ENCODE data around the gene TTYH3.
"Not testable (repeated sequence)": the region's sequence is repeated elsewhere in the genome, so short reads cannot be mapped to it uniquely, and the experiment has no call there.

TTYH3 gene, protein sequence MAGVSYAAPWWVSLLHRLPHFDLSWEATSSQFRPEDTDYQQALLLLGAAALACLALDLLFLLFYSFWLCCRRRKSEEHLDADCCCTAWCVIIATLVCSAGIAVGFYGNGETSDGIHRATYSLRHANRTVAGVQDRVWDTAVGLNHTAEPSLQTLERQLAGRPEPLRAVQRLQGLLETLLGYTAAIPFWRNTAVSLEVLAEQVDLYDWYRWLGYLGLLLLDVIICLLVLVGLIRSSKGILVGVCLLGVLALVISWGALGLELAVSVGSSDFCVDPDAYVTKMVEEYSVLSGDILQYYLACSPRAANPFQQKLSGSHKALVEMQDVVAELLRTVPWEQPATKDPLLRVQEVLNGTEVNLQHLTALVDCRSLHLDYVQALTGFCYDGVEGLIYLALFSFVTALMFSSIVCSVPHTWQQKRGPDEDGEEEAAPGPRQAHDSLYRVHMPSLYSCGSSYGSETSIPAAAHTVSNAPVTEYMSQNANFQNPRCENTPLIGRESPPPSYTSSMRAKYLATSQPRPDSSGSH

DNA sequence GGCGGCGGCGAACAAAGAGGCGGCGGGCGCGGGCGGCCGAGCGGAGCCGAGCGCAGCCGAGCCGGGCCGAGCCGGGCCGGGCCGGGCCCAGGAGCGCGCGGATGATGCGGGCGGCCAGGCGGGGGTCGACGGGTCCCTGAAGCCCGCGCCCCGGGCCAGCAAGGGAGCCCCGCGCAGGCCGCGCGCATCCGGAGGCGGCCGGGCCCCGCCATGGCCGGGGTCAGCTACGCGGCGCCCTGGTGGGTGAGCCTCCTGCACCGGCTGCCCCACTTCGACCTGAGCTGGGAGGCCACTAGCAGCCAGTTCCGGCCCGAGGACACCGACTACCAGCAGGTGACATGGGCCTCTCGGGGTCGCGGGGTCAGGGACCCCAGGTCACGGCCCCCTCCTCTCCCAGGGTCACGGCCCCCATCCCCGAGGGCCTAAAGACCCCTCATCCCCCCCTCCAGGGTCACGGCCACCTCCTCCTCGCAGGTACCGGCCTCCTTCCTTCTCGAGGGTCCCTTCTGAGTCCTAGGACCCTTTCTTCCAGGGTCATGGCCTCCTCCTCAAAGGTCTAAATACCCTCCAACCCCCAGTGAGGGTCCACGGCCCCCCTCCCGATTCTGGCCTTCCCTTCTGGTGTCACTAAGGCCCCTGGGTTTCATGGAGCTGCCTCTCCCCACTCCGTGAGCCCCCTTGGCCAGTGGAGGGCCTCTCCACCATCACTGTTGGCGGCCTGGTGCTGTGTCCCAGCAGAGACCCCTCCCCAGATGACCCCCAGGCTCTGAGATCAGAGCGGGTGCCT, at the start of gene TTYH3:
Gene TTYH3 (plus strand): TSS at position 41 of the 787 bp plus-strand sequence. CDS start 170 bp downstream, at position 211.
- no peak for FAIRE-seq

DNA sequence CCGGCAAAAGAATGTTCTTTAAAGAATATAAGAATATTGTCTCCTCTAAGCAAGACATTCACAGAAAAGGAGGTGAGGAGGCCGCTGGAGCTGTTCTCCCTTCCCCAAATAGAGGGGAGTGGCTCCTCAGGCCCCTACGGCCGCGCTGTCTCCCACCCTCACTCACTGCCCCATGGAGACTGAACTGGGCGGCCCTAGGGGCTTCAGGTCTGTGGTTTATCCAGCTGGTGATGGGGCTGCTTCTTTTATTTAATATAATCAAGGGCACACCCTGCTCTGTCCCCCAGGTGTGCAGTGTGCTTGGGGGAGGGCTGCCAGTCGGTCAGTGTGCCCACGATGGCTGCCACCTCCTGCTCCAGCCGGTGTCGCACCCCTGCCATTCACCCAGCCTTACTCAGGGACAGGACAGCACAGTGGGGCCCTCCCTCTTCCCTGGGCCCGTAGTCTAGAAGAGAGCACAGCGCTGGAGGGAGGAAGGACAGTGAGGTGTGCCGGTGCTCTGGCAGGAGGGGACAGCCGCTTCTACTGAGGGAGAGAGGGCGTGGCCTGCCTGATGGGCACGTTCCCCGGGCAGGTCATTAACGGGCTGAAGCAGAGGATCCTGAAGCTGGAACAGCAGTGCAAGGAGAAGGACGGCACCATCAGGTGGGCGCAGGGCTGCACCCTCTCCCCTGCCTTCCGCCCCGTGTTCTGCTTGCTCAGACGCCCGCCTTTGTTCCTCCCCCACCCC, 49.6 kb upstream of the TTYH3 start:
- no peak for FAIRE-seq

DNA sequence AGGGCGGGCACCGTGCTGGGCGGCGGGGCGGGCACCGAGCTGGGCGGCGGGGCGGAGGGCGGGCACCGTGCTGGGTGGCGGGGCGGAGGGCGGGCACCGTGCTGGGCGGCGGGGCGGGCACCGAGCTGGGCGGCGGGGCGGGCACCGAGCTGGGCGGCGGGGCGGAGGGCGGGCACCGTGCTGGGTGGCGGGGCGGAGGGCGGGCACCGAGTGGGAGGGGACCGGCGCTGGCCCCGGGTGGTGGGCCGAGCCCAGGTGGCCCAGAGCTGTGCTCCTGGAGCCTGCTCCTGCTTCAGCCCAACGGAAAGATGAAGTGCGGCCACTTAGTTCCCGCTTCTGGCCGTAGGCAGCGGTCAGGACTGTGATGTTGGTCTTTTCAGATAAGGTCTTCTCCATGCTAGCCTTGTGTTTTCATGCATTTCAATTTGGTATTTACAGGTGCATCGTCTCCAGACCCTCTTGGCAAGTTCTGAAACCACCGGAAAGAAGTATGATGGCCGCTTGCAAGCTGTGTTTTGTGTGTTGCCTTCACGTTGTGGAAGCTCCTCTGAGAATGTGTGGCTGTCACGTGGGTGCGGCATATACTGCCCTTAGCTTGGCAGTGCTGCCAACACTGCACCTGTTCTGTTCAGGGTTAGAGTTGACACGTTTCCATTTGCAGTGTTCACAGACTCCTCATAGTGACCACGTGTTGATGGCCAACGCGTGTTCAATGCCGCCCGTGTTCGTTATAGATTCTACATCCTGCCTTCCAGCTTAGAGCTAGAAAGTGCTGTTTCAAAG, 47.8 kb upstream of the TTYH3 start:
- no peak for FAIRE-seq

DNA sequence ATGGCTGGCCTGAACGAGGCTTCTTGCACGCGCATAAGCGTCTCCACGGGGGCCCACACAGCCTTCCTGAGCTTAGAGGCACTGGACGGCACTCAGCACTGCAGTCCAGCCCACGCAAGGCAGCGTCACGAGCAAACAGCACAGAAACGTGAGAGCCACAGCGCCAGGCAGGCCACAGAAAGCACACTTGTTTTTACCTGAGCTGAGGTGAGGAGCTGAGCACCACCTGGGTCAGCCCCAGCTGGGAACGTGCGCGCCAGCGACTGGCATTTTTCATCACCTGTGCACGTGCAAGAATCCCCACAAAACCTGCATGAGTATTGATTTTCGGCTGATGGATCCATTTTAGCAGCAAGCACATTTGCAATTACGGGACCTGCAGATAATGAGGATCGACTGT, 46.3 kb upstream of the TTYH3 start:
- FAIRE-seq: no peak

DNA sequence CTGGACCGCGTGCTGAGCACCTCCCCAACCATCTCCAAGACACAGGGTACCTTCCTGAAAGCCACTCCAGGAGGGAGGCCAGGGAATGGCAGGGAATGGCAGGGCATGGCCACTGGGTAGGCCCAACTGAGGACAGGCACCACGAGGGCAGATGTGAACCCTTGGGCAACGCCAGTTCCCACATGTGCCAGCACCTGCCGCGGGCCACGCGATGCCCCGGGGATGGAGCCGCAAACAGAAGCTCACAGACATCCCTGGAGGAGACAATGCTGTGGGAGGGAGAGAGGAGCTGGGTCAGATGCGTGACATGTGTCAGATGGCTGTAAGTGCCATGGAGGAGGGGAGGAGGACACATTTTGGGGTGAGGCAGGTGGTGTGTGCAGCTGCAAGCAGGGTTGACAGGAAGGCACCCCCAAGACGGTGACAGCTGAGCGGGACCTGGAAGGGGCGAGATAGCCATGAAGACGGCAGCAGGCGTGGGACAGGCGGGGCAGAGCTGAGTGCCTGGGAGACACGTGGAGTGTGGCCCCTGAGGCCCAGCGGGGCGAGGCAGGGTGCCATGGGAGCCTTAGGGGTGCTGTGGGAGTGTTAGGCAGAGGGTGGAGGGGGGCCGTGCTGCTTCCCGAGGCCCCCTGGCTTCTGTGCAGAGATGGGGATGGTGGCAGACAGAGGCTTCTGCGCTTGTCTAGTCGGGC, 45.3 kb upstream of the TTYH3 start:
- no peak for FAIRE-seq

DNA sequence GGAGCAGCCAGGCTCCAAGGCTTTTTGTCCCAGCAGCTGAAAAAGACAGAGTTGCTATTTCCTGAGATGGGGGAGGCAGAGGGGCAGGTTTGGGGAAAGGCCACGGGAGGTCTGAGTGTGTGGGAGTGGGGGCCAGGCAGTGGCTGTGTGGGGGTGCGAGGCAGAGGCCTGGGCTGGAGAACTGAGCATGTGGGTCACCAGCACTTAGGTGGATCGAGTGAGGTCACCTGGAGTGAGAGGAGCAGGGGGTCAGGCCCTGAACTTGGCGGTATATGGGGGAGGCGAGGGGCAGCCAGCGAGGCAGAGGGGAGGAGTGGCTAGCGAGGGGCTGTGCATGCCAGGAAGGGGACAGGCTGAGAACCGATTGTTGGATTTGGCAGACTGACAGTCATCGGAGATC, 44.7 kb upstream of the TTYH3 start:
- FAIRE-seq: no peak

DNA sequence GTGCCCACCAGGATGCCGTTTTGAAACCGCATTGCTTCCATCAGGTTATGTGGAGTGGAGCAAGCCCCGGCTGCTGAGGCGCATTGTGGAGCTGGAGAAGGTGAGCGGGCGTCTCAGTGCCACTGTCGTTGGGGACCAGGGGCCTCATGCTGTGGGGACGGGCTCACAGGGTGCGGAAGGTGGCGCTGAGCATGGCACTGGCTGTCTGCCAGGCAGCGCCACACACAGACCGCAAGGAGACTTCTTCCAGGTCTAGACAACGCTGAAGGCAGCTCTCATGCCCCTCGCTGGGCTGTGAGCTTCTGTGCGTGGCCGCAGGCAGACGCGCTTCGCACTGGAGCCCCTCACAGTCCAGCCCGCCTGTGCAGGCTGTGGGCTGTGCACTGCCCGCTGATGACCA, 44.0 kb upstream of the TTYH3 start:
- no peak for FAIRE-seq

DNA sequence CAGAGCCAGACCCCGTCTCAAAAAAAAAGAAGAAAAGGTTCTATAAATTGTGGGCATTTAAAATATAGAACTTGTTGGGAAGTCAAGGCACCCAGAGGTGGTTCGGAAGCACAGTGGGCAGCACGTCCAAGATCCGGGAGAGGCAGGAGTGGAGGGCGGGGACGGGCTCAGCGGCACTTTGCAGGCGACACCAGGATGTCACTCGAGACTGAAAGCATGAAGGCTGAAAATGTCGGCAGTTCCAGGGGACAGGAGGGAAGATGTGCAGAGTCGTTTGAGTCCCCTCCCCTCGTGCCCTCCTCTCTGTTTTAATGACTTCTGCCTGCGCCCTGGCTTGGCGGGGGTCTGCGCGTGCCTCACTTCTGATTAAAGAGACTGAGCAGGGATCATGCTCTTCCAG, 42.4 kb upstream of the TTYH3 start:
- FAIRE-seq: no peak

DNA sequence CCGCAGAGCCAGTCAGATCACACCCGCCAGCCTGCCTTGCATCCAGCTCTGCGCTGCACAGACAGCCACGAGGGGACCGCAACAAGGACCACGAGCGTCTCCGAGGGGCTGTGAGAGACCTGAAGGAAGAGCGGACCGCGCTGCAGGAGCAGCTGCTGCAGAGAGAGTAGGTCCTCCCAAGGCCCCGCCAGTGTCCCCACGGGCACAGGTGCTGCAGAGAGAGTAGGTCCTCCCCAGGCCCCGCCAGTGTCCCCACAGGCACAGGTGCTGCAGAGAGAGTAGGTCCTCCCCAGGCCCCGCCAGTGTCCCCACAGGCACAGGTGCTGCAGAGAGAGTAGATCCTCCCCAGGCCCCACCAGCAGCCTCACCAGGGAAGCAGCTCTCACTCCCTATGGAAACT, 41.8 kb upstream of the TTYH3 start:
- not testable (repeated sequence) for FAIRE-seq

DNA sequence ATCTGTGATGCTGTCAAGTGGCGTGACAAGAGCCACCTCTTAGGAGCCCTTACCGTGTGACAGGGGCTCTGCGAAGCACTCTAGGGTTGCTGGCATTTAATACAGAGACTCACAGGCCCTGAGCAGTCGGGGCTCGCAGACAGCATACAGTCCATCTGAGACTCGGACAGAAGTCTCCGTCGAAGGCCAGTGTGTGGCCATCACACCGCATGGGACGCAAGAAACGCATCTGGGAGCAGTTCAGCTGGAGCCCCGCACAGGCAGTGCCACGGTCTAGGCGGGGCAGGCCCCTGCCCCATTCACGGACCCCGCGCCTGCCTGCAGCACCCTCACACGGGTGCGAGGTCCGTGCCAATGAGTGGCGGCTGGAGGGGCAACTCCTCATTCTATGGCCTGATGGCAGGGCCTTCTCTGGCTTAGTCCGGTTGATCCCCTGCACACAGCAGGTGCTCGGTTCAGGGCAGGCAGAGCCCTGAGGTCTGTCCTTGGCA, 39.4 kb upstream of the TTYH3 start:
- no peak for FAIRE-seq

DNA sequence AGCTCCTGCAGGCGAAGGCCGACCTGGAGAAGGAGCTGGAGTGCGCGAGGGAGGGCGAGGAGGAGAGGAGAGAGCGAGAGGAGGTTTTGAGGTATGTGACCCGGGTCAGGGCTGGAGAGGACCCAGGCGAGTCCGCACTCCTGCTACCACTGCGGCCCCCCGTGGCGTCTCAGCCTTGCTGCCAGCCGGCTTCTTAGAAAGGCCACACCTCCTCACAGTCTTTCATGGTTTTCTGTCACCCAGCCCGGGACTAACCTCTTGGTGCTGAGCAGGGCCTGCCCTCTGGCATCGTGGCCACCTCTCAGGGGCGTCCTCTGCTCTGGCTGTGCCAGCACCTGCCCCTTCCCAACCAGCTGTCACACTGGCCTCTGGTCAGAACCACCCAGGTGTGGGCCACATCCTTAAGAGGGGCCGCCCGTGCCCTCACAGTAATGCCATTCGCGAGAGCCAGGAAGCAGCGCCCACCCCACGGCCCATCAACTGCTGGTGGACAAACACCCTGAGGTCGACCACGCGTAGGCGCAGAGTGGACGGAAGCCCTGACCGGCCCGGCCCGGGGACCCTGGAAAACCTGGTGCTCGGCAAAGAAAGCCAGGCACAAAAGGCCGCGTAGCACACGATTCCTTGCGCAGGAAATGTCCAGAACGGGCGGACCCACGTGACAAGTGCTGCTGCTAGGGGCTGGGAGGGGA, 38.6 kb upstream of the TTYH3 start:
- FAIRE-seq: no peak

DNA sequence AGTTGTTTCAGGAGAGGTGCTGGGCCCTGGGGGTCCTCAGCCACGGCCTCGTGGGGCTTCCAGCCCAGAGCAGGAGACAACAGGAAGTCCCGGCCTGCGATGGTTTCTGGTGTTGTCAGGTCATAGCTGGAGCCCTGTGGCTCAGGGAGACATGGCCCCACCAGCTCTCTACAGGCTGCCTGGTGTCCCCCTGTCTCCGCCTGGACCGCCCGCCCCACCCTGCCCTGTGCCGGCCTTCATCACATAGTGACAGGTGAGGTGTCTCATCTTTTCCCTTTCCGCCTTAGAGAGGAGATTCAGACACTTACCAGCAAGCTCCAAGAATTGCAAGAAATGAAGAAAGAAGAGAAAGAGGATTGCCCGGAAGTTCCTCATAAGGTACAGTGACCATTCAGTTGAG, 37.2 kb upstream of the TTYH3 start:
- no peak for FAIRE-seq

DNA sequence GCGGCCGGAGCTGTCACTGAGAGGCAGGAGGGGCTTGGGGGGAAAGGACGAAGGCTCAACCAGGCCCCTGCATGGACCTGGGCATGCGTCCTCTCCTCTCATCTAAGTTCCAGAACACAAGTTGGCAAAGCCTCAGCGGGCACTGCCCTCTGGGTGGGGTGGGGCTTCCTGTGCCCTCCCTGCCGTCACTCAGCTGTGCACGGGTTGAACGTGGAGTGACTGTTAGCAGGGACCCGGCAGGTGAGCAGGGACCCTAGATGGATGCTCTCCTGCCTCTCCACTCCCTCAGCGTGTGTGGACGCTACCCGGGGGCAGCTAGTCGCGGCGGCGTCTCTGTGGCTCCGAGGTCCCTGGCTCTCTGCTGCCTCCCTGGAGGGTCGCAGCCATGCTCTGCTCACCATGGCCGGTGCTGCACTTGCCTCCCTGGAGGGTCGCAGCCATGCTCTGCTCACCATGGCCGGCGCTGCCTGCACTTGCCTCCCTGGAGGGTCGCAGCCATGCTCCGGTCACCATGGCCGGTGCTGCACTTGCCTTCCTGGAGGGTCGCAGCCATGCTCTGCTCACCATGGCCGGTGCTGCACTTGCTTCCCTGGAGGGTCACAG, 36.4 kb upstream of the TTYH3 start:
- FAIRE-seq: no peak

DNA sequence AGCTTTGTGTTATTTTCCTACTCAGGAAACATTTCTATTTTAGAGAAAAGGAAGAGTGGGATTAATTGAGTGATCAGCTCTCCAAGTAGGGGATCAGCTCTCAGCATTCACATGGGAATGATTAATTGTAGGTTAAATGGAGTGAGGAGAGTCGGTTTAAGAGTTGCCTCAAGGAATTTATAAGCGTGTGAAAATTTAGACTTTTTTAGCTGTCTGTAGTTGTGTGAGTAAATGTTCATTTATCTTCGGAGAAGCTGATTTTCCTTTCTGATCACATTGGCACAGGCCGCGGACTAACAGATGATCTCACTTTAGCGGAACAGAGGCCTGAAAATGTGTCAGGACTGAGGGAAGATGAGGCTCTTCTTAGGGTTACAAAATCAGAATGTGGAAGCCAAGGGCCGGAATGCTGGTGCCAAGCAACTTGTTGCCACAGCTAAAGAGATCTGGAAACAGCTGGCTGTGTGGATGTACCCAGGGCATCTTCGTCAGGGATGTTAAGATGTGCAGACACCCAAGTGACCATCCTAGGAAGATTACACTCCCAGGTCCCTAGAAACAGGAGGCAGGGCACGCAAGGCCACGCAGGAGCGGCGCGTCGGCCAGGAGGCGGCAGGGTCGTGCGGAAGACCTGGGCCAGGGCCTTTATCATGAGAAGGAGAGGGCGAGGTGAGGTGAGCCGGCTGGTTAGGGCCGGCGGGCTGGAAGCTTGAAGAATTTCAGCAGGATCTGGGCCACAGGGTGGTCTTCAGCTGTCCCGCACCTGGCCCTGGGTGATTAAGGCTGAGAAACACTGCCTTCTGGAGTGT, 35.1 kb upstream of the TTYH3 start:
- FAIRE-seq: no peak

DNA sequence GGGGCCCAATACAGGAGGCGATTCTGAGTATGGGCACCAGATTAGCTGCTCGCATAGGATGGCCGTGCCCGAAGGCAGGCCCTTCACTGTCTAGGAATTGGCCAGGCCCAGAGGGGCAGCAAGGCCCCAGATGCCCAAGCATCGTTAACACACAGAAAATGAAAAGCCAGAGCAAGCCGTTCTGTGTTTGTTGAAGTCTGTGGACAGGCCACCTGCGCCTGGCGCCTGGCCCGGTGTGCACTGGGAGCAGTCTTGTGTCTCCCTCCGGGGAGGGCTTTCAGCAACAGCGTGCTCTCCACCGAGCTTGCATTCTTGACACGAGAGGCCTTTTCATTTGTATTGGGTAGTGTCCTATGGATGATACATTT, 34.5 kb upstream of the TTYH3 start:
- FAIRE-seq: no peak

DNA sequence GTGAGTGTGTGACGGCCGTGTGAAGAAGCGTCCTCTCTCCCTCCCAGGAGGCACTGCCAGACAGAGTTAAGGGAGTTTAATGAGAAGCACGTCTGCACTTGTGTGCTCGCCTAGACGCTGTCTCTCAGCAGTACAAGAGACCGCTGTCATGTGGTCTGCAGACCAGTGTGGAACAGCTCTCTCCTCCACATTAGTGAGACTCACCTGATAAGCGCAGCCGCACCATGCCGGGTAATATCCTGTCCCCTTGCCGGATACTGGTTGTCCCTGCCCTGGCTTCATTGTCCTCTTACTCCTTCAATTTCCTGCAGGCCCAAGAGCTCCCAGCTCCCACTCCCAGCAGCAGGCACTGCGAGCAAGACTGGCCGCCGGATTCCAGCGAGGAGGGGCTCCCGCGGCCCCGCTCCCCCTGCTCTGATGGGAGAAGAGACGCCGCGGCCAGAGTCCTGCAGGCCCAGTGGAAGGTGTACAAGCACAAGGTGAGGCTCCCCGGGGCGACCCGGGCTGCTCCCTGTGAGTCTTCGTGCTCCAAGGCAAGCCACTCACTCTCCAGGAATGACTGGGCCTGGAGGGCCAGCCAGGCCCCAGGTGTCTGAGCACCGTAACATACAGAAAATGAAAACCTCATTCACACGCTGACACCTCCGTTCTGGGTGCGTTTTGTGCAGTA, 33.5 kb upstream of the TTYH3 start:
- no peak for FAIRE-seq

DNA sequence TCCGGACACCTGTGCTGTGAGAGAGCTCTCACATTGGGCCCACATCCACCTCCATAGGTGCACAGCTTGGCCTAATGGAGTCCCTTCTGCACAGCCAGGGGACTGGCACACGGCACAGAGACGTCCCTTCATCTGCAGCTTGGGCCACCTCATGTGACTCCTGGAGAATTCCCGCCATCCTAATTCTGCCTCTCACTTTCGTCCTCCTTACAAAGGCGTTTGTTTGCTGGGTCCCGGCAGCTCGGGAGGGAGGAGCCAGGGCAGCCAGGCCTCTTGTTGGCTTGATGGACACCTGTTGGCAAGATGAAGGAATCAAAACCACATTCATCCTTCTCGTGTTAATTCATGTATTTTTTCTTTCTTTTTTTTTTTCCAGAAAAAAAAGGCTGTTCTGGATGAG, 30.7 kb upstream of the TTYH3 start:
- no peak for FAIRE-seq

DNA sequence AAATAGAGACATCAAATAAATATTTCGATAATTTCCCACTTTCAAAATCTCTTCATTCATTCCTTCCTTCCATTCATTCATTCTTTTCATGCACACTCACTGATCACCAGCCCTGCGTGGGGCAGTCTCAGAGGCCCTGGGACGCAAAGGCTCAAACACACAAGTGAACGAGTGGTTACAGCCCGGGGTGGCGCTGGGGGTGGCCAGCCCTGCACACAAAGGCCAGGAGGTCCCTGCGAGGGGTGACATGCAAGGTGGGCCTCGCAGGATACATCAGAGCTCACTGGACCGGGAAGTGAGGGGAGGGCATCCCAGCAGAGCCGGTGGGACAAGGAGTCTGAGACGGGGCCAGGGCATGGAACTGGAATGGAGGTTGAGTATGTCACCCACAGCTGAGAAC, 29.9 kb upstream of the TTYH3 start:
- FAIRE-seq: no peak

DNA sequence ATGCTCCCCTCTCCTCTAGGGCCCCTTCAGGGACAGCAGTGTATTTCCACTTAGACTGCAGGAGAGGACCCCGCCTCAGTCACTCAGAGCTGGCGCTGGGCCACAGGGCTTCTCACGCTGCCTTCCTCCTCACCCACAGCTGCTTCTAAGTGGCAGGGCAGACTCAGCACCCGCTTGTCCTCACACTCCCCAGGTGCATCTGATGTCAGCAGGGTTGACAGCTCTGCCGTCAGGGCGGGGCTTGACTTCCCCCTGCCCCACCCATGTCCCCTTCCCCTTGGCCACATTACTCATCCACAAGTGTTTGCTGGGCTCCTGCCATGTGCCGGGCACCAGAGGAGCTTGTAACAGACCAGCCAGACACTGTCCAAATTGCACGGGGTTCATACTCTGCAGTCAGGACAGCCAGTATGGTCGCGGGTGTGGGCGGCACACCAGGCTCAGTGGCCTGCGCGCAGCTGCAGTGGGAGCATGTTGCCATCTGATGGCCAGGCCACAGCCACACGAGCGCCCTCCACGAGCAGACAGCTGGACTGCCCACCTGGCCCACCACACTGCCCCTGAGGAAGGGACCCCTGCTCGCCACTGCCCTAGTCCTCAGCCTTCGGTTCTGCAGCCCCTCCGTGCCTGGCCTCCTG, 29.3 kb upstream of the TTYH3 start:
- no peak for FAIRE-seq
